NCI-H2107 (cell line): Measurements from ENCODE around the gene MTNR1B.

Experiments used
- DNase-seq: peaks from one replicate; lab custom pipeline; 2025; lab: John Stamatoyannopoulos, UW

MTNR1B gene

GRCh38 chr11:92969634-92970347, at the start of gene MTNR1B:
Gene MTNR1B (plus strand): TSS chr11:92969651. CDS start chr11:92969726, 75 bp downstream.
- no peak for DNase-seq

GRCh38 chr11:92920331-92920730, 49.1 kb upstream of the MTNR1B start:
- DNase-seq = no peak

GRCh38 chr11:92922731-92923130, 46.7 kb upstream of the MTNR1B start:
- DNase-seq = no peak

- DNase-seq = no peak
Observed at GRCh38 chr11:92929246-92929645, 40.2 kb upstream of the MTNR1B start.

GRCh38 chr11:92929653-92930052, 39.8 kb upstream of the MTNR1B start:
- no peak for DNase-seq

- DNase-seq = no peak
Observed at GRCh38 chr11:92931746-92932422, 37.6 kb upstream of the MTNR1B start.

- no peak for DNase-seq
Observed at GRCh38 chr11:92939305-92939704, 30.1 kb upstream of the MTNR1B start.

- DNase-seq = no peak
Observed at GRCh38 chr11:92941676-92942571, 27.5 kb upstream of the MTNR1B start.

- DNase-seq = no peak
Observed at GRCh38 chr11:92946707-92947106, 22.7 kb upstream of the MTNR1B start.

GRCh38 chr11:92948116-92948515, 21.3 kb upstream of the MTNR1B start:
- no peak for DNase-seq

- no peak for DNase-seq
Observed at GRCh38 chr11:92954003-92954402, 15.4 kb upstream of the MTNR1B start.

GRCh38 chr11:92955860-92956259, 13.6 kb upstream of the MTNR1B start:
- DNase-seq = no peak

GRCh38 chr11:92960886-92961285, 8.6 kb upstream of the MTNR1B start:
- DNase-seq = no peak

GRCh38 chr11:92962446-92962845, 7.0 kb upstream of the MTNR1B start:
- no peak for DNase-seq

- DNase-seq = no peak
Observed at GRCh38 chr11:92964471-92964870, 5.0 kb upstream of the MTNR1B start.

- no peak for DNase-seq
Observed at GRCh38 chr11:92965196-92965595, 4.3 kb upstream of the MTNR1B start.

- DNase-seq = no peak
Observed at GRCh38 chr11:92967178-92967577, 2.3 kb upstream of the MTNR1B start.

- no peak for DNase-seq
Observed at GRCh38 chr11:92967867-92968266, 1.6 kb upstream of the MTNR1B start.

- DNase-seq = no peak
Observed at GRCh38 chr11:92969293-92969633, 188 bp upstream of the MTNR1B start.

GRCh38 chr11:92972248-92972647, 2.8 kb downstream of the MTNR1B start:
- no peak for DNase-seq

GRCh38 chr11:92975285-92975684, 5.8 kb downstream of the MTNR1B start:
- DNase-seq = no peak

- DNase-seq = no peak
Observed at GRCh38 chr11:92976681-92977080, 7.2 kb downstream of the MTNR1B start.

GRCh38 chr11:92977401-92977800, 8.0 kb downstream of the MTNR1B start:
- DNase-seq = no peak
